ENCODE measurements around the gene MADD. TPM values are rescaled to one million over a fixed set of nuclear protein-coding genes. Genes with fewer than 3 reads are reported as not detected.
A peak's percentile ranks its signal among the peaks of the same experiment; 100 is the strongest.

MADD gene
- total RNA-seq, 1 experiment from 2014 or later: 42.9 TPM

DNA sequence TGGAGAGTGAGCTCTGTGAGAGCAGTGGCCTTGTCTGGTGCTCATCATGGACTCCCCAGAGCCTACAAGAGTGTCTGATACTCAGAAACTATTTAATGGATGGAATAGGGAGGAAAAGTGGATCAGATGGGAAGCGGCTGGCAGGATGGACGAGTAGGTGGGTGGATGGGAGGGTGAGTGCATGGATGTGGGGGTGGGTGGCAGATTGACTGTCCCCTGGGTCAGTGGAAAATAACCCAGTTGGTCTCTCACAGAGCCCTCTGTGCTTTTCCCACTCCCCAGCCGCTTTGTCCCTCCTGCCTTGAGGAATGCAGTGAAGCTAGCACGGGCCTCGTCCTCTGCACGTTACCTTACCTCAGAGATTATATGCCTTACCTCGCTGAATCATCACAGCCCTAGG lies 102.5 kb downstream of the MADD start:
- Mint-ChIP-seq H3K9me3 (ENCODE audit: low read depth, unreplicated experiment) (no peaks in the 10 kb centered on the region), H3K27me3 (ENCODE audit: unreplicated experiment) (peaks cover 24% of the 10 kb centered on the region), H3K27ac (ENCODE audit: unreplicated experiment) (no peak overlapping the region), H3K36me3 (ENCODE audit: insufficient read depth, unreplicated experiment) (no peaks in the 10 kb centered on the region), H3K4me3 (ENCODE audit: low read depth, unreplicated experiment) (no peak overlapping the region), H3K4me1 (ENCODE audit: low read depth, unreplicated experiment) (no peaks in the 10 kb centered on the region)
- CTCF ChIA-PET: interaction anchor here (0.6 kb wide), 1 partner anchor 60 kb away, joined by 5 read pairs; no protein-coding TSS in a partner anchor
- intact Hi-C loops (cut with micrococcal nuclease; ENCODE audit: unreplicated experiment): loop anchor here (5.0 kb wide), 2 partner anchors 35 to 80 kb away; partner anchors contain the start of gene SLC39A13
- BruUV-seq (replicated peaks): no TSS peak
- no peak for DNase-seq
- TF ChIP-seq, protein P1, sequence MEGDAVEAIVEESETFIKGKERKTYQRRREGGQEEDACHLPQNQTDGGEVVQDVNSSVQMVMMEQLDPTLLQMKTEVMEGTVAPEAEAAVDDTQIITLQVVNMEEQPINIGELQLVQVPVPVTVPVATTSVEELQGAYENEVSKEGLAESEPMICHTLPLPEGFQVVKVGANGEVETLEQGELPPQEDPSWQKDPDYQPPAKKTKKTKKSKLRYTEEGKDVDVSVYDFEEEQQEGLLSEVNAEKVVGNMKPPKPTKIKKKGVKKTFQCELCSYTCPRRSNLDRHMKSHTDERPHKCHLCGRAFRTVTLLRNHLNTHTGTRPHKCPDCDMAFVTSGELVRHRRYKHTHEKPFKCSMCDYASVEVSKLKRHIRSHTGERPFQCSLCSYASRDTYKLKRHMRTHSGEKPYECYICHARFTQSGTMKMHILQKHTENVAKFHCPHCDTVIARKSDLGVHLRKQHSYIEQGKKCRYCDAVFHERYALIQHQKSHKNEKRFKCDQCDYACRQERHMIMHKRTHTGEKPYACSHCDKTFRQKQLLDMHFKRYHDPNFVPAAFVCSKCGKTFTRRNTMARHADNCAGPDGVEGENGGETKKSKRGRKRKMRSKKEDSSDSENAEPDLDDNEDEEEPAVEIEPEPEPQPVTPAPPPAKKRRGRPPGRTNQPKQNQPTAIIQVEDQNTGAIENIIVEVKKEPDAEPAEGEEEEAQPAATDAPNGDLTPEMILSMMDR (IDR thresholded peaks at IDR 0.05; ENCODE audit: unreplicated experiment): no peak

DNA sequence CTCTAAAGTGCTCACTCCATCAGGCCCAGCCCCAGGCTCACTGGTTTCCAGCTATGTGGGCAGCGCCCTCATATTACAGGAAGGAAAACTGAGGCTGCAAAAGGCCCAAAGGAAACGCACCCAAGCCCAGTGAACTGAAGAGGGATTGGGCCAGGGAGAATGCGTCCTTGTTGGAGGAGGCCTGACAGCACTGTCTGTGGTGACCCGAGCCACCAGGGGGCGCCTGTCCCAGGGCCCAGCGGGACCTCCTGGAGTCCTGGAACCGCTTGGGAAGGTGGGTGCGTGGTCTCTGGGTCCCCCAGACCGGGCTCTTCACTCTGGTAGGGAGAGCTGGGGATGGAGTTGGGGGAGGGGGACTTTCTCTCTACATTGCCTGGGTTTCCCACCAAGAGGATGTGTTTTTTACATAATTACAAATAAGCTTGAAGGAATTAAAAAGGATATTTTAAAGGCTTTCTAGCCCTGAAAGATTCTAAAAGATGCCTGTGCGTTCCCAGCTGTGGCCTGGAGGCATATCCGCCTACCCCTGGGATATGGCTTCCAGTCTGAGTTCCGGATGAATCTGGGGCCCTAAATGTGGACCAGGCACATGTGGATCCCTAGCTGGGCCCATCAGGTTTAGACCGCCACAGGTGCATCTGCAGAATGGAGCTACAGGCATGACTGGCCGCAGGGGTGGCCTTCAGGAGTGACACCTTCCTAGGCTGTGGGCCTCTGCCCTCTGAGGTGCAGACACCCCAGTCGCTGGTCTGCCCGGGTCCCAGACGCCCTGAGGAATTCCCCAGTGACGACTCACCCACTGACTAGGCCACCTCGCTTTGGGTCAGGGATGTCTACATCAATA lies 104.2 kb downstream of the MADD start:
- CTCF ChIA-PET: interaction anchor here (1.0 to 1.3 kb wide), 4 partner anchors 34 to 206 kb away, joined by 4 to 6 read pairs (median 5); partner anchors contain the start of gene PSMC3

DNA sequence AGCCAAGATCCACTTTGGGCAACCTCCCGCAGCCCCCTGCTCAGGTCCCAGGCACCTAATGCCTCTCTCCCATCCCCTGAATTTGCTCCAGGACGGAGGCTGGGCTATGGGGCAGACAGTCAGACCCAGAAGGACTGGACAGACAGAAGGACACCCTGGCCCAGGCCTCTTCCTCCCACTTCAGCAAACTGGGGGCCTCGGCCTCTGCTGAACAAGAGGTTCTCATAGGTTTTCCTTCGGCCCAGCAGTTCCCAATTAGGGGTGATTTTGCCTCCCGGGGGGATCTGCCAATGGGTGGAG lies 104.7 kb downstream of the MADD start:
- Mint-ChIP-seq H3K9me3 (ENCODE audit: low read depth, unreplicated experiment) (no peaks in the 10 kb centered on the region), H3K27ac (ENCODE audit: unreplicated experiment) (no peak overlapping the region), H3K36me3 (ENCODE audit: insufficient read depth, unreplicated experiment) (no peaks in the 10 kb centered on the region), H3K4me1 (ENCODE audit: low read depth, unreplicated experiment) (no peaks in the 10 kb centered on the region), H3K27me3 (ENCODE audit: unreplicated experiment) (peaks cover 5% of the 10 kb centered on the region), H3K4me3 (ENCODE audit: low read depth, unreplicated experiment) (no peak overlapping the region)
- intact Hi-C loops (cut with micrococcal nuclease; ENCODE audit: unreplicated experiment): loop anchor here (5.0 kb wide), 2 partner anchors 33 to 78 kb away; partner anchors contain the start of gene SLC39A13
- CTCF ChIA-PET: interaction anchor here (1.0 to 1.2 kb wide), 3 partner anchors 33 to 205 kb away, joined by 4 to 6 read pairs (median 5); partner anchors contain the start of gene PSMC3
- no TSS peak for BruUV-seq (replicated peaks)
- no peak for DNase-seq
- TF ChIP-seq, protein P1 (IDR thresholded peaks at IDR 0.05; ENCODE audit: unreplicated experiment): no peak

More for the DNA sequence above, 104.2 kb downstream of the MADD start:
- H3K4me1 Mint-ChIP-seq (ENCODE audit: low read depth, unreplicated experiment): no peaks in the 10 kb centered on the region
- no peak overlapping the region for H3K4me3 Mint-ChIP-seq (ENCODE audit: low read depth, unreplicated experiment)
- TF ChIP-seq, protein P1 (IDR thresholded peaks at IDR 0.05; ENCODE audit: unreplicated experiment): peak; percentile 91
- H3K27me3 Mint-ChIP-seq (ENCODE audit: unreplicated experiment): peaks cover 11% of the 10 kb centered on the region
- no peak overlapping the region for H3K27ac Mint-ChIP-seq (ENCODE audit: unreplicated experiment)
- no peaks in the 10 kb centered on the region for H3K9me3 Mint-ChIP-seq (ENCODE audit: low read depth, unreplicated experiment)
- intact Hi-C loops (cut with micrococcal nuclease; ENCODE audit: unreplicated experiment): loop anchor here (5.0 kb wide), 2 partner anchors 33 to 78 kb away; partner anchors contain the start of gene SLC39A13
- BruUV-seq (replicated peaks): no TSS peak
- peak; percentile 89 for DNase-seq
- no peaks in the 10 kb centered on the region for H3K36me3 Mint-ChIP-seq (ENCODE audit: insufficient read depth, unreplicated experiment)

DNA sequence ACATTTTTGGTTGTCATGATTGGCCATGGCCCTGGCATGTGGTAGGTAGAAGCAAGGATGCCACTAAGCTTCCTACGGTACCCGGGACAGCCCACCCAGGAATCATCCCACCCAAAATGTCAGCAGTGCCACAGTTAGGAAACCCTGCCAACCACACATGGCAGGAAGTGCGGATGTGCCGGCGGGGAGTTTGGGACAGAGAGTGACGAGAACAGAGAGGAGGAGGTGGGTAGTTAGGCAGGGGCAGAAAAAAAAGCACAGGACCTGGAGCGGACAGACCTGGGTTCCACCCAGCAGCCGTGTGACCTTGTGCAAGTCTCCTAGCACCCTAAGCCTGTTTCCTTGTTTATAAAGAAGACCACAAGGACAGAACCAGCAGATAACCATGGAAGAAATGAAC lies 105.1 kb downstream of the MADD start:
- TF ChIP-seq, protein P1 (IDR thresholded peaks at IDR 0.05; ENCODE audit: unreplicated experiment): no peak
- CTCF ChIA-PET: interaction anchor here (1.0 to 1.2 kb wide), 3 partner anchors 33 to 205 kb away, joined by 4 to 6 read pairs (median 5); partner anchors contain the start of gene PSMC3
- Mint-ChIP-seq H3K4me3 (ENCODE audit: low read depth, unreplicated experiment) (no peak overlapping the region), H3K9me3 (ENCODE audit: low read depth, unreplicated experiment) (no peaks in the 10 kb centered on the region), H3K4me1 (ENCODE audit: low read depth, unreplicated experiment) (no peaks in the 10 kb centered on the region), H3K27ac (ENCODE audit: unreplicated experiment) (no peak overlapping the region), H3K27me3 (ENCODE audit: unreplicated experiment) (peaks cover 2% of the 10 kb centered on the region), H3K36me3 (ENCODE audit: insufficient read depth, unreplicated experiment) (no peaks in the 10 kb centered on the region)
- BruUV-seq (replicated peaks): no TSS peak
- no peak for DNase-seq
- intact Hi-C loops (cut with micrococcal nuclease; ENCODE audit: unreplicated experiment): no loop called here

All from Calu3 (cell line).